ENCODE results near the gene AGAP3.

AGAP3 gene

GRCh38 chr7:151189038-151189437 is 102.8 kb downstream of the AGAP3 start:
- H3K4me3 ChIP-seq: no peak overlapping the region

GRCh38 chr7:151191544-151191943 is 105.3 kb downstream of the AGAP3 start:
- Histone ChIP-seq H3K4me3 (no peak overlapping the region), H3K27ac (no peak overlapping the region)

More at GRCh38 chr7:151189038-151189437, 102.8 kb downstream of the AGAP3 start:
- no peak overlapping the region for H3K27ac ChIP-seq

- Histone ChIP-seq H3K4me3 (no peak overlapping the region), H3K27ac (no peak overlapping the region)
These were observed 105.8 kb downstream of the AGAP3 start for GRCh38 chr7:151192002-151192539.

GRCh38 chr7:151193203-151193978 is 107.1 kb downstream of the AGAP3 start:
- no peak overlapping the region for H3K27ac ChIP-seq
- no peak overlapping the region for H3K4me3 ChIP-seq
